Jurkat, Clone E6-1 (cell line): ENCODE data around the gene CLTC.
"Not testable (repeated sequence)": the region's sequence is repeated elsewhere in the genome, so short reads cannot be mapped to it uniquely, and the experiment has no call there.

Experiments
- DNase-seq: peaks from one replicate; pipeline ENCODE4 v3.0.0-alpha.2; 2011; ENCODE audit warnings: low read depth, low spot score
- H3K4me3 ChIP-seq: 2 replicates; pipeline ENCODE4 v1.5.1; 2011; ENCODE audit warnings: mild to moderate bottlenecking, low read length, control low read depth, moderate library complexity

Gene CLTC

DNA sequence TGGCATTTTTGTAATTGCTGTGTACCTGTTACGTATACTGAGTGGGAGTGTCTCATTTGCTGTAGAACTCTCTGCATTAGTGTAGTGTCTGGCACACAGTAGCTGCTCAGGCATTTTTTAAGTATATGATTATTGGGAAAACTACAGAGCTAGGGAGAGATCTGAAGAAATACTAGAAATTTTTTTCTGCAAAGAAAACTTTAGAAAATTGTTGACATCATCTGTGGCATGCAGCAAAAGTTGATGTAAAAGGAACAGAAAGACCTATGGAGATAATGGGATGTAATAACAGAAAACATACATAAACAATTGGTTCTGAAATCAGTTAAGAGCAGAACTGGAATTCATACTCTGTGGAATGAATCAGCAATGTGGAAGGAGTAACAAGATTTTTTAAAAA is 11.6 kb downstream of the CLTC start:
- H3K4me3 ChIP-seq = no peak overlapping the region
- DNase-seq = no peak

DNA sequence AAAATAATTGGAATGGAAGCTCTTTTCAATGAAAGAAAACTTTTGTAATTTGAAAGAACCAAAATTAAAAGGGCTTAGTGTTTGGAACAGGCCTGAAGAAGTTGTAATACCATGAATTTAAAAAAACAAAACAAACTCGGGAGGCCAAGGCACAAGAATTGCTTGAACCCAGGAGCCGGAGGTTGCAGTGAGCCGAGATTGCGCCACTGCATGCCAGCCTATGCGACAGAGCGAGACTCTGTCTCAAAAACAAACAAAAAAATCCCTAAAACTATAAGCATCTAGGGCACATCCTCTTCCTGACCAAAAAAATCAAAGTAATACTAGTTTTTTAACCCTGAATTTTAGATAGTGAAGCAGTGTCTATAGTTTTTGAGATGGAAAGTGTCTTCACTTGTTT is 12.7 kb downstream of the CLTC start:
- no peak for DNase-seq
- no peak overlapping the region for H3K4me3 ChIP-seq

DNA sequence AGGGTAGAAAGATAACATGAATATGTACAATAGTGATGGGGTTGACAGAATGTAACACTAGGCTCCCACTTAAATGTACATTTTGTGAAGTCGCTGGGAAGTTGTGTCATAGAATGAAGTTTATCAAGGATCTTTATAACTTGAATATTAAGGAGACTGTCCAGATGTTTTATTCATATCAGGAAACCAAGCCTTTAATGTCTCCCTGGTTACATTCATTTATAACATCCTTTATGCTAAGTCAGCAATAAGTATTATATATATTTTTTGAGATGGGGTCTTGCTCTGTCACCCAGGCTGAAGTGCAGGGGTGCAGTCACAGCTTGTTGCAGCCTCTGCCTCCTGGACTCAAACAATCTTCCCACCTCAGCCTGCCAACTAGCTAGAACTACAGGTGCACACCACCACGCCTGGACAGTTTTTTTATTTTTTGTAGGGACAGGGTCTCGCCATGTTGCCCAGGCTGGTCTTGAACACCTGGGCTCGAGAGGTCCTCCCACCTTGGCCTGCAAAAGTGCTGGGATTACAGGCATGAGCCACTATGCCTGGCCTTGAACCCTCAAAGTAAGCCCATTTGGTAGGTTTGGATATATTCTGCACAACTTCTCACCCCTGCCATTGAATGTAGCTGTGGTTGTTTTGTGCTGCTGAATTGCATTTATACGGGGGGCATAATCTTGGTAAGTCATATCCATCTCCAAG is 14.1 kb downstream of the CLTC start:
- no peak overlapping the region for H3K4me3 ChIP-seq
- DNase-seq = no peak

DNA sequence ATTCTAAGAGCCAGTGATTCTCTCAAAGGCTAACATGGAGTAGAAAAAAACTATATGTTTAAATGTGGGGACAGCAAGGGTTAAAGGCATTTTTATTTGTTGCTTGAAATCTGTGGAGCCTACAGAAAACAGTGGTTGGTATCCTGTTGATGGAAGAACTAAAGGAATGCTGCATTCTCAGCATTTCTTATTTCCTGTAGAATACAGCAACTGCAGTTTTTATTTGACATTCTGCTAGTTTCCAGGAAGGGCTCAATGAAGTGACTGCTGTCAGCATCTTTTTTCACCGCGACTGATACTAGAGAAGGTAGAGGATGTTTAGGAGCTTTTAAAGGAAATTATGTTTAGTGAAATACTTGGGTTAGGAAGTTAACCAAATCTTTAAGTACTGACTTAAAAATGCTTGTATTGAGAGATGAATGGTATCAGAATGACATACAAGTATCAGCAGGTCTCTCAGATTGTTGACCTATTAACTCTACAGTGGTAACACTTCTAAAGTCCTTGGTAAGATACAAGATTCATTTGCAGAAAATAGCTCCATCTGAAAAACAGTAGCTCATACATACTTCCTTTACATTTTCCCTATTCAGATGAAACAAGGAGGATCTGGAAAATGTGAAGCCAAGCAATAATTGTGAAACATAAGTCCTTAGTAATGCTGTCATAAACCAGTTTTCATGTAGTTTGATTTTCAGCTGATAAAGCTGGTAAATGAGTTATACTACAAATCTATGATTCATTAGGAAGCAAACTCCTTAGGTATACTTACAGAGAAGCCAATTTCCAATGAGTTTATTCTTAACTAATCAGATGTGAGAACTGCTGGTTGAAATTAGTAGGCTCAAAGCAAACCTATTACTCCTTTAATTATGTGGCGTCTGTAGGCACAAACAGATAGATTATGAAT is 15.2 kb downstream of the CLTC start:
- H3K4me3 ChIP-seq = no peak overlapping the region
- DNase-seq = no peak

DNA sequence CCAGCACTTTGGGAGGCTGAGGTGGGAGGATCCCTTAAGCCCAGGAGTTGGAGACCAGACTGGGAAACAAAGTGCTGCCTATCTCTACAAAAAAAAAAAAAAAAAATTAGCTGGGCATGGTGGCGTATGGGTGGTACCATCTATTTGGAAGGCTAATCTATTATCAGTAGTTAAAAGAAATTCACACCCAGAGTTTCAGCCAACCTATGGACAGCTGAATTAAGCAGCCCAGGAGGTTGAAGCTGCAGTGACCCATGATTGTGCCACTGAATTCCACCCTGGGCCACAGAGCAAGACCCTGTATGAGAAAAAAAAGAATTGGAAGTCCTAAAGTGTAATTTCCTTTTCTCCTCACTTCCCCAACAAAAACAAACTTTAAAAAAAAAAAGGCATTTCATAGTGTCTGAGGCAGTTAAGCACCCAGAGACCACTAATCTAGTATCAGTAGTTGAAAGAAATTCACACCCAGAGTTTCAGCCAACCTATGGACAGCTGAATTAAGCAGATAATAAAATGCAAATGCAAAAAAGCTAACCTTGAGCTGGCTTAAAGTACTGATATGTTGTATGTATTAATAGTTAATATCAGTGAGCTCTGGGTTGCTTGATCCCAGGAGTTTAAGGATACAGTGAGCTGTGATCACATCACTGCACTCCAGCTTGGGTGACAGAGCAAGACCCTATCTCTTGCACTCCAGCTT is 18.1 kb downstream of the CLTC start:
- H3K4me3 ChIP-seq = no peak overlapping the region
- no peak for DNase-seq

DNA sequence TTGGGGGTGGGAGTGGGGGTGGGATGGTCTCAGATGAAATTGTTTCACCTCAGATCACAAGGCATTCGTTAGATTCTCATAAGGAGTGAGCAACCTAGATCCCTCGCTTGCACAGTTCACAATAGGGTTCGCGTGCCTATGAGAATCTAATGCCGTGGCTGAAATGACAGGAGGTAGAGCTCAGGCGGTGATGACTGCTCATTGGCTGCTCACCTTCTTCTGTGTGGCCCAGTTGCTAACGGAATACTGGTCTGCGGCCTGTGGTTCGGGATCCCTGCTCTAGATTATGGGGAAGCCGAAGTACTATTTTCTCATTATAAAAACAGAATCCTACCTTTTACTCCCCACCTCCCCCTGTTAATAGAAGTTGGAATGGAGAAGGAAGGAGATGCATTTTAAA is 18.9 kb downstream of the CLTC start:
- H3K4me3 ChIP-seq = no peak overlapping the region

DNA sequence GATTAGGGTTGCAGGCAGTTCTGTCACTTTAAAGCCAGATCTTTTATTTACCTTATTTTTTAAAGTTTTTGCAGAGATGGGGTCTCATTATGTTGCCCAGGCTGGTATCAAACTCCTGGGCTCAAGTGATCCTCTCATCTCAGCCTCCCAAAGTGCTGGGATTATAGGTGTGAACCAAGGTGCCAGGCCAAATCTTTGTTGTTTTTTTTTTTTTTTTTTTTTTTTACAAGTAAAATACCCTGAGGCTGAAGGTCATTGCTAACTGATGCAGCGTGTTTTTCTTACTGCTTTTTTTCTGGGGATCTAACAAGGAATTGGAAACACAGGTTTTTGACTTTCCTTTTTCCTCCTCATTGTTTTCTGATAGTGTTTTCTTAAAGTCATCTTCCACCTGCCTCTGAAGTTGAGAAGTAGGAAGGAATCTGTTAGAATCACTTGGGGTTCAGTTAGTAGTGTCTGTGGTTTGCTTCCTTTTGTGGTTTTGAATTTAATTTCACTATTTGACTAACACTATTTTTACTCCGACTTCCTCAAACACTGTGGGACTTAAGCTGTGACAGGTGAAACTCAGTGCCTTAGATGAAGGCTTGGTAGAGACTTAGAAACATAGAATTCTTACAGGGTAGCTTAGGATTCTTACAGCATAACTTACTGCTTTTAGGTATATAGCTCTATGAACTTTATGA is 22.2 kb downstream of the CLTC start:
- H3K4me3 ChIP-seq = peak overlapping the region; percentile 13
- peak; percentile 91 for DNase-seq

More for the DNA sequence above, 18.9 kb downstream of the CLTC start:
- DNase-seq = no peak

DNA sequence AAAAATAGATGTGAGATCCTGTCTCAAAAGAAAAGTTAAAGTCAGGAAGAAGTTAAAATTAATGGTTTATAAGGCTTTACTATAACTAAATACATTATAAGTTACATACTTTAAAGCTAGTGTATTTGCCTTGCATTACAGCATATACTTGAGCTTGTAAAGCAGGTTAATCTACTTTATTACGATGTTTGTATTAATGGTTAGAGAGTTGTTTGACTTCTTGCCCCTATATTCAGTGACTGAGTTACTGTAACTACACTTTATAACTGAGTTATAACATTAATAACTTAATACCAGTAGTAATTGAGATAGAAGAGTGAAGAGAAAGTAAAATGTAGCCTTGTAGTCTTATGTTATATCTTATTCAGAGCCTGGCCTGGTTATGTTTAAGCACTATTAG is 22.9 kb downstream of the CLTC start:
- no peak for DNase-seq
- no peak overlapping the region for H3K4me3 ChIP-seq

DNA sequence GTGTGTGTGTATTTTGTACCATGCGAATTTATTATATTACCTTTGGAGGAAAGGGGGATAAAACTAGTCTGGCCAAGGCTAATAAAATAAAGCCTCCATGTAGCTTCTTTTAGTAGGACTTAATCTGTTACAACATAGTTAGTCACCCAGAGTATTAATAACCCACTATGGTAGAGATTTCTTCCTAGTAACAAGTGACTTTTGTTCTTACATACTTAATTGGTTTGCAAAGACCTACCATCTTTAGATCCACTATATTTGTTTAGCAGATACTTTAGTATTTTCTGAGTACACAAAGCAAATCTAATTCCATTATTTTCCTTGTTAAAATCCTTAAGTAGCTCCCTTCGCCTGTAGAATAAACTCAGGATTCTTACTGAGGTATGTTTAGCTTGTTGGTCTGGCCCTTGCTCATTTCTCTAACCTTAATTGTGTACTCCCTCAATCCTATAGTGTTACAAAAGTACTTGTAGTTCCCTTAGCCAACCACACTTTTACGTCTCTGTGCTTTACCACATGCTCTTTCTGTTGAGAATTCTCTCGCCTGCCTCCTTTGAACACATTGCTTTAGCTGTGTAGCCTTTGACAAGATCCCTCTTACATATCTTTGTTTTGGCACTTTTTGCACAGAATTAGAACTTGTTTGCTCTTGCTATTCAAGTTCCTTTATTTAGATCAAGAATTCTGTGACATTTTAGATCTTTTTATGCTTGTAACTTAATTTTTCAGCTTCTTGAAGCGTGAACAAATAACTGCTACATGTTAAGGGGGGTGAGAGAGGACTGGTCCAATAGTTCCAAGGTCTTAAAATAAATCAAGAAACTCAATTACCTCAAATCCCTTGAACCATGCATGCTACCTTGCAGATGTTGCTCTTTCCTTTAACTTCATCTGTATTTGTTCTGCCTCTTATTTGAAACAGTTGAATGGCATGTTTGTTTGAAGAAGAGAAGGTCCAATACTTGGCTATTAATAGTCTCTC is 23.8 kb downstream of the CLTC start:
- peak; percentile 79 for DNase-seq
- H3K4me3 ChIP-seq = no peak overlapping the region; the same call in 1 of the 2 replicates

DNA sequence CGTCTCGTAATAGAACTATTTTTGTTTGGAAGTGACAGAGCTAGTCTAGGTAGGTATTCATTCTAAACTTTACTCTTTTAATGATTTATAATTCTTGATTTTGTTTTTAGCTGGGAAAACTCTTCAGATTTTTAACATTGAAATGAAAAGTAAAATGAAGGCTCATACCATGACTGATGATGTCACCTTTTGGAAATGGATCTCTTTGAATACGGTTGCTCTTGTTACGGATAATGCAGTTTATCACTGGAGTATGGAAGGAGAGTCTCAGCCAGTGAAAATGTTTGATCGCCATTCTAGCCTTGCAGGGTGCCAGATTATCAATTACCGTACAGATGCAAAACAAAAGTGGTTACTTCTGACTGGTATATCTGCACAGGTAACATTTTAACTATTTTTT is 27.6 kb downstream of the CLTC start:
- H3K4me3 ChIP-seq = no peak overlapping the region
- no peak for DNase-seq

DNA sequence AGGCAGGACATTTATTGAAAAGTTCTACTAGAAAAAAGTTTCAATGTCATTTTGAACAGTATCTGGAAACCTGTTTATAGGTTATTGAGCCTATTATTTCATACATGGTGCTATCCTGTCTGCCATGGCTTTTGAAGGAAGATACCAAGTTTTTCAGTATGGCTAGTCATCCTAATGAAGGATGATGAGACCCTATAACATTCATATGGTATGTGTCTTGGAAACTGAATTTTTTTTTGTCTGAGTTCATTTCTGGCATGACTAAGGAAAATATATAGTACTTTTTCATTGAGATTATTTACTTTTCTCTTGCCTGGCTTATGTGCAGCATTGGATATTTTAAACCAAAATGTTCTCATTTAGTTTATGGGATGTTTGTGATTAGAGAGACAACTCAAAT is 30.2 kb downstream of the CLTC start:
- DNase-seq = no peak
- no peak overlapping the region for H3K4me3 ChIP-seq

DNA sequence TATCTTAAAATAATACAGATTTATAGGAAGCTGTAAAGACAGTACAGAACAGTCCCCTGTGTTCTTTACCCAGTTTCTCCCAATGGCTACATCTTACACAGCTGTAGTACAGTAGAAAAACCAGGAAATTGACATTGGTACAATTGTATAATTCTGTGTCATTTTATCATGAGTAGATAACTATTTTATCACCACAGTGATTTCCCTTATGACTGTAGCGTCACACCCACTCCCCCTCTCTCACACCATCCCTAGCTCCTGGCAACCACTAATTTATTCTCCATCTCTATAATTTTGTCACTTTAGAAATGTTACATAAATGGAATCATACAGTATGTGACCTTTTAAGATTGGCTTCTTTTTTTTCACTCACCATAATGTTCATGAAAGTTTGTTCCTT is 30.9 kb downstream of the CLTC start:
- no peak for DNase-seq
- no peak overlapping the region for H3K4me3 ChIP-seq

DNA sequence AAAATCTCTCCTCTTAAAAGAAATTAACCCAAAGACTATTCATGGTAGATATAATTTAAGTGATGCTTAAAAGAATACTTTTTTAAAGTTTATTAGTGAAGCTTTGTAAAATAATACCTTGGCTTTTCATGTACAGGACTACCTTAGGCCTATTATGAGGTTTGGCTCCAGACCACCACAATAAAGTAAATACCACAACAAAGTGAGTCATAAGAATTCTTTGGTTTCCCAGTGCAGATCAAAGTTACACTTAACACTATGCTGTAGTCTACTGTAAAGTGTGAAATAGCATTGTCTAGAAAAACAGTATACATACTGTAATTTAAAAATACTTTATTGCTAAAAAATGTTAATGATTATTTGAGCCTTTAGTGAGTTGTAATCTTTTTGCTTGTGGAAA is 31.7 kb downstream of the CLTC start:
- DNase-seq = peak; percentile 73
- H3K4me3 ChIP-seq = no peak overlapping the region

DNA sequence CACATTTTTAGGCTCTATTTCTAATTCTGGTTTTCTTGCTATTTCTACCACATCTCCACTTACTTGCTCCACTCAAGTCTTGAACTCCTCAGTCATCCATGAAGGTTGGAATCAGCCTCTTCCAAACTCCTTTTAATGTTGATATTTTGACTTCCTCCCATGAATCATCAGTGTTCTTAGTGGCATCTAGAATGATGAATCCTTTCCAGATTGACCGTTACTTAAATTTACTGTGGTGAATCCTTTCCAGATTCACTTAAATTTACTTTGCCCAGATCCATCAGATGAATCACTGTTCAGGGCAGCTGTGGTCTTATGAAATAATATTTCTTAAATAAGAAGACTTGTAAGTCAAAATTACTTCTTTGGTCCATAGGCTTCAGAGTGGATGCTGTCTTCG is 32.4 kb downstream of the CLTC start:
- no peak for DNase-seq
- no peak overlapping the region for H3K4me3 ChIP-seq

DNA sequence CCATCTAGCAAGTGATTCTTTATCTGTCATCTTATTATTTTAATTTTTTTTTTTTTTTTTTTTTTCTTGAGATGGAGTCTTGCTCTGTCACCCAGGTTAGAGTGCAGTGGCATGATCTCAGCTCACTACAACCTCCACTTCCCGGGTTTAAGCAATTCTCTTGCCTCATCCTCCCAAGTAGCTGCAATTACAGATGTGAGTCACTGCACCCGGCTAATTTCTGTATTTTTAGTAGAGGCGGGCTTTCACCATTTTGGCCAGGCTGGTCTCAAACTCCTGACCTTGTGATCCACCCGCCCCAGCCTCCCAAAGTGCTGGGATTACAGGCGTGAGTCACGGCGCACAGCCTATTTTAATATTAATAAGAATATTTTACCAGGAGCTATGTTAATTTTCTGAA is 36.9 kb downstream of the CLTC start:
- H3K4me3 ChIP-seq, DNase-seq: not testable (repeated sequence)

DNA sequence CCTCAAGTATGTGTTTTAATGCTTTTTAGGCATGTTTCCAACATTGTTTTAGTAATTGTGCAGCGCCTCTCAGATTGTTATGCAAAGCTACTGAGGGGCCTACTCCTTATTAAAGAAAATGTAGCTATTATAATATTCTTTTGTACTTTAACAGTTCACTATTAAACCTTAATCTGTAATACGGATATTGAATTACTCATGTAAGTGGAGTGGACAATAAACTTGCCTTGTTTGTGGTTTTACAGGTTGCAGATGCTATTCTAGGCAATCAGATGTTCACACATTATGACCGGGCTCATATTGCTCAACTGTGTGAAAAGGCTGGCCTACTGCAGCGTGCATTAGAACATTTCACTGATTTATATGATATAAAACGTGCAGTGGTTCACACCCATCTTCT is 46.5 kb downstream of the CLTC start:
- H3K4me3 ChIP-seq = no peak overlapping the region
- DNase-seq = no peak

DNA sequence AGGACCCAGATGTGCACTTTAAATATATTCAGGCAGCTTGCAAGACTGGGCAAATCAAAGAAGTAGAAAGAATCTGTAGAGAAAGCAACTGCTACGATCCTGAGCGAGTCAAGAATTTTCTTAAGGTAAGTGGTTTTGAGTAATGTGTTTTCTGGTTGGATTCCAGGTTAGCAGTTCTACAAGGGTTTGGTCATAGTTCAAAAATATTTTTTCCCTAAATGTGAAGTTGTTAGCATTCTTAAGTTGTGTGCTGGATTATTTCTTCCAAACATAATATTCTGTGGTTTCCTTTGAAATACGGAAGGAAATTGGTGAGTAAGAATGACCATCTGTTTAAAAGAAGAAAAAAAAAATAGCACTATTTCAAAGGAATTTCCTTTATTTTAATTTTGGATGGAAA is 49.1 kb downstream of the CLTC start:
- DNase-seq = no peak

DNA sequence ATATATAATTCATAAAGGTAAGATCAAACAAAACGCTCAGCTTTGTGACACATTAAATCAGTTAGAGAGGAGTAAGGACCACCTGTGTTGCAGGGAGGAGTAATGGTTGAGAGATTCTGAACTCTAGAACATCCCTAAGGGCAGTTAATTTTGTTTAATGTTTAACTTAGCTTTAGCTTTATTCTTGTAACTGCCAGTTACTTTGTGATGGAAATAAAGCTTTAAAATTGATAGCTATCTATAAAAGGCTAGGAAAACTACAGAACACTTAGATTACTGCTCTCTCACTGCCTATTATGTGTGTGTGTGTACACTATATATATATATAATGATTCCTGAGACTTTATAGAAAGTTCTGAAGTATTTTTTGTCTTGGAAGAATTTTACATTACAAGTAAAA is 49.7 kb downstream of the CLTC start:
- no peak overlapping the region for H3K4me3 ChIP-seq
- DNase-seq = no peak

More for the DNA sequence above, 49.1 kb downstream of the CLTC start:
- no peak overlapping the region for H3K4me3 ChIP-seq
